ENCODE data around the gene RXFP4.

Gene RXFP4

GRCh38 chr1:155932487-155932886, 9.0 kb upstream of the RXFP4 start:
- TF ChIP-seq CTCF (IDR thresholded peaks at IDR 0.05) = no peak
- H3K36me3 ChIP-seq = peaks cover 54% of the 10 kb centered on the region
- no peak overlapping the region for H3K4me3 ChIP-seq (ENCODE audit: low read depth in 1 of 2, low read length in 1 of 2)
- H3K27me3 ChIP-seq = no peaks in the 10 kb centered on the region
- H3K4me1 ChIP-seq (ENCODE audit: control insufficient read depth in 1 of 2, insufficient read depth in 1 of 2, low read depth in 1 of 2, low read length in 1 of 2) = peaks cover 15 to 20% of the 10 kb centered on the region in 2 experiments
- no peak overlapping the region for H3K27ac ChIP-seq
- no peaks in the 10 kb centered on the region for H3K9me3 ChIP-seq

GRCh38 chr1:155933591-155934096, 7.8 kb upstream of the RXFP4 start:
- peak overlapping the region; percentile 88 for H3K27ac ChIP-seq
- H3K27me3 ChIP-seq = no peaks in the 10 kb centered on the region
- H3K9me3 ChIP-seq = no peaks in the 10 kb centered on the region
- TF ChIP-seq CTCF (IDR thresholded peaks at IDR 0.05) = no peak
- peaks cover 44% of the 10 kb centered on the region for H3K36me3 ChIP-seq
- H3K4me1 ChIP-seq (ENCODE audit: control insufficient read depth in 1 of 2, insufficient read depth in 1 of 2, low read depth in 1 of 2, low read length in 1 of 2) = peaks cover 15 to 20% of the 10 kb centered on the region in 2 experiments
- H3K4me3 ChIP-seq (ENCODE audit: low read depth in 1 of 2, low read length in 1 of 2) = peak overlapping the region; percentile 82 to 86

- Histone ChIP-seq H3K4me3 (ENCODE audit: low read depth in 1 of 2, low read length in 1 of 2) (peak within 1 kb of the TSS; percentile 82 to 86), H3K27ac (peak within 1 kb of the TSS; percentile 88), H3K4me1 (ENCODE audit: control insufficient read depth in 1 of 2, insufficient read depth in 1 of 2, low read depth in 1 of 2, low read length in 1 of 2) (peaks cover 15 to 20% of the 10 kb centered on the region in 2 experiments), H3K9me3 (no peaks in the 10 kb centered on the region), H3K36me3 (peaks cover 38% of the 10 kb centered on the region), H3K27me3 (no peaks in the 10 kb centered on the region)
- TF ChIP-seq CTCF (IDR thresholded peaks at IDR 0.05) = peak; percentile 67
Observed at GRCh38 chr1:155934097-155934935, 7.1 kb upstream of the RXFP4 start, which contains the start of gene KHDC4. Gene KHDC4, minus strand, starts transcription at chr1:155934413. Its CDS starts 40 bp downstream, at chr1:155934373.

GRCh38 chr1:155934936-155935590, 6.4 kb upstream of the RXFP4 start:
- no peaks in the 10 kb centered on the region for H3K9me3 ChIP-seq
- TF ChIP-seq CTCF (IDR thresholded peaks at IDR 0.05) = no peak
- peak overlapping the region; percentile 88 for H3K27ac ChIP-seq
- peak overlapping the region; percentile 82 to 86 for H3K4me3 ChIP-seq (ENCODE audit: low read depth in 1 of 2, low read length in 1 of 2)
- H3K36me3 ChIP-seq = peaks cover 30% of the 10 kb centered on the region
- peaks cover 17 to 22% of the 10 kb centered on the region in 2 experiments for H3K4me1 ChIP-seq (ENCODE audit: control insufficient read depth in 1 of 2, insufficient read depth in 1 of 2, low read depth in 1 of 2, low read length in 1 of 2)
- H3K27me3 ChIP-seq = no peaks in the 10 kb centered on the region

- Histone ChIP-seq H3K27ac (no peak overlapping the region), H3K36me3 (peaks cover 5% of the 10 kb centered on the region), H3K27me3 (no peaks in the 10 kb centered on the region), H3K4me1 (ENCODE audit: control insufficient read depth in 1 of 2, insufficient read depth in 1 of 2, low read depth in 1 of 2, low read length in 1 of 2) (peaks cover 42 to 46% of the 10 kb centered on the region in 2 experiments), H3K4me3 (ENCODE audit: low read depth in 1 of 2, low read length in 1 of 2) (peak overlapping the region in 1 of 2 experiments; percentile 6), H3K9me3 (no peaks in the 10 kb centered on the region)
- TF ChIP-seq CTCF (IDR thresholded peaks at IDR 0.05) = peak; percentile 25
Observed at GRCh38 chr1:155938220-155938627, 3.2 kb upstream of the RXFP4 start.

Data from neutrophil (primary cell).